ENCODE data around the gene RNF225.

The RNF225 gene

GRCh38 chr19:58351558-58351878 is 43.9 kb upstream of the RNF225 start:
- no peak for TF ChIP-seq CTCF (IDR thresholded peaks at IDR 0.05; ENCODE audit: borderline replicate concordance, insufficient read depth, low read depth, low read length)
- H3K4me3 ChIP-seq (ENCODE audit: low read depth, low read length), result no peak overlapping the region

- H3K4me3 ChIP-seq (ENCODE audit: low read depth, low read length), result no peak overlapping the region
- no peak for TF ChIP-seq CTCF (IDR thresholded peaks at IDR 0.05; ENCODE audit: borderline replicate concordance, insufficient read depth, low read depth, low read length)
Measured at GRCh38 chr19:58351990-58352755, 43.3 kb upstream of the RNF225 start.

- H3K4me3 ChIP-seq (ENCODE audit: low read depth, low read length), result no peak within 1 kb of the TSS
- TF ChIP-seq CTCF (IDR thresholded peaks at IDR 0.05; ENCODE audit: borderline replicate concordance, insufficient read depth, low read depth, low read length), result no peak
Measured at GRCh38 chr19:58352760-58353671, 42.4 kb upstream of the RNF225 start, which contains the start of gene A1BG. TSS of gene A1BG (minus strand) at chr19:58353492. CDS start at chr19:58353437, 55 bp downstream.

- no peak overlapping the region for H3K4me3 ChIP-seq (ENCODE audit: low read depth, low read length)
- TF ChIP-seq CTCF (IDR thresholded peaks at IDR 0.05; ENCODE audit: borderline replicate concordance, insufficient read depth, low read depth, low read length), result no peak
Measured at GRCh38 chr19:58353717-58354477, 41.6 kb upstream of the RNF225 start.

GRCh38 chr19:58354478-58355030 is 40.9 kb upstream of the RNF225 start:
- TF ChIP-seq CTCF (IDR thresholded peaks at IDR 0.05; ENCODE audit: borderline replicate concordance, insufficient read depth, low read depth, low read length), result no peak
- H3K4me3 ChIP-seq (ENCODE audit: low read depth, low read length), result no peak overlapping the region

GRCh38 chr19:58355215-58355796 is 40.1 kb upstream of the RNF225 start:
- no peak for TF ChIP-seq CTCF (IDR thresholded peaks at IDR 0.05; ENCODE audit: borderline replicate concordance, insufficient read depth, low read depth, low read length)
- H3K4me3 ChIP-seq (ENCODE audit: low read depth, low read length), result no peak overlapping the region

All from GM12875 (cell line).